ENCODE results near the gene IRS2. TPM values are rescaled to one million over a fixed set of nuclear protein-coding genes. Genes with fewer than 3 reads are reported as not detected.

The IRS2 gene
- total RNA-seq, 2 donors from 2014 or later, result 90.1 to 101 TPM

- peak overlapping the region; percentile 82 for H3K27ac Mint-ChIP-seq
- peak overlapping the region; percentile 43 for H3K4me3 Mint-ChIP-seq
- no peak for DNase-seq
Measured at GRCh38 chr13:109782066-109782822, 4.1 kb downstream of the IRS2 start.

GRCh38 chr13:109781384-109782065 lies 4.9 kb downstream of the IRS2 start:
- H3K9me3 ChIP-seq (ENCODE audit: control insufficient read depth, low read length, poor library complexity, severe bottlenecking), result no peaks in the 10 kb centered on the region
- Mint-ChIP-seq H3K27me3 (no peaks in the 10 kb centered on the region), H3K4me1 (peaks cover 43% of the 10 kb centered on the region), H3K27ac (peak overlapping the region; percentile 82), H3K36me3 (ENCODE audit: low read depth) (no peaks in the 10 kb centered on the region), H3K4me3 (peak overlapping the region; percentile 85)
- DNase-seq, result no peak
- ATAC-seq, result no peak

More at GRCh38 chr13:109782066-109782822, 4.1 kb downstream of the IRS2 start:
- H3K9me3 ChIP-seq (ENCODE audit: control insufficient read depth, low read length, poor library complexity, severe bottlenecking), result no peaks in the 10 kb centered on the region
- ATAC-seq, result no peak
- Mint-ChIP-seq H3K4me1 (peaks cover 40% of the 10 kb centered on the region), H3K27me3 (no peaks in the 10 kb centered on the region), H3K36me3 (ENCODE audit: low read depth) (no peaks in the 10 kb centered on the region)

GRCh38 chr13:109780845-109781383 lies 5.5 kb downstream of the IRS2 start:
- Mint-ChIP-seq H3K36me3 (ENCODE audit: low read depth) (no peaks in the 10 kb centered on the region), H3K4me1 (peaks cover 45% of the 10 kb centered on the region), H3K27ac (peak overlapping the region; percentile 82), H3K4me3 (peak overlapping the region; percentile 85), H3K27me3 (no peaks in the 10 kb centered on the region)
- ATAC-seq, result no peak
- no peak for DNase-seq
- H3K9me3 ChIP-seq (ENCODE audit: control insufficient read depth, low read length, poor library complexity, severe bottlenecking), result no peaks in the 10 kb centered on the region

GRCh38 chr13:109779876-109780510 lies 6.4 kb downstream of the IRS2 start:
- H3K4me1 Mint-ChIP-seq, result peaks cover 45% of the 10 kb centered on the region
- H3K4me3 Mint-ChIP-seq, result peak overlapping the region; percentile 85
- no peaks in the 10 kb centered on the region for H3K27me3 Mint-ChIP-seq
- no peaks in the 10 kb centered on the region for H3K36me3 Mint-ChIP-seq (ENCODE audit: low read depth)
- no peak for DNase-seq
- H3K27ac Mint-ChIP-seq, result peak overlapping the region; percentile 88
- H3K9me3 ChIP-seq (ENCODE audit: control insufficient read depth, low read length, poor library complexity, severe bottlenecking), result no peaks in the 10 kb centered on the region
- no peak for ATAC-seq

GRCh38 chr13:109779074-109779473 lies 7.3 kb downstream of the IRS2 start:
- H3K4me3 Mint-ChIP-seq, result peak overlapping the region; percentile 85
- peaks cover 45% of the 10 kb centered on the region for H3K4me1 Mint-ChIP-seq
- peak overlapping the region; percentile 88 for H3K27ac Mint-ChIP-seq
- H3K9me3 ChIP-seq (ENCODE audit: control insufficient read depth, low read length, poor library complexity, severe bottlenecking), result no peaks in the 10 kb centered on the region
- DNase-seq (peak; percentile 29 to 57 (median 29)), ATAC-seq (peak; percentile 83)
- no peaks in the 10 kb centered on the region for H3K36me3 Mint-ChIP-seq (ENCODE audit: low read depth)
- no peaks in the 10 kb centered on the region for H3K27me3 Mint-ChIP-seq

DNA sequence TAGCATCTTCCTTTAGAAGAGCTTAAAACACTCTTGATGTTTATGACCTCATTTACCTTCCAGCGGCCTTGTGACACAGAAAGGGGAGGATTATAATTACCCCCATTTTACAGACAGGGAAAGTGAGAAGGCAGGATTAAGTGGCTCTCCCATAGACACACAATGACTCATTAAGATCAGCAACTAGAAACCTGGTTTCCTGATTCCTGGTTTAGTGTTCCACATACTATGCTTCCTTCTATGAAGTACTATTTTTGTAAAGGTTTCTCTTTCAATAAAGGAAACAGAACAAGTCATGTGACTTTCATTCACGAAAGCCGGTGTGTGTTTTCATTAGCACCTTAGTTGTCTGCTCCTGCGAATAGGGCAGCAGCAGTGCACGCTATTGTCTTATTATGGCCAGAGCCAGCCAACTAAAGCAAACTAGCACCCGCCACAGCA lies 8.3 kb downstream of the IRS2 start:
- Mint-ChIP-seq H3K36me3 (ENCODE audit: low read depth) (no peaks in the 10 kb centered on the region), H3K4me3 (peak overlapping the region; percentile 85), H3K4me1 (peaks cover 49% of the 10 kb centered on the region), H3K27me3 (no peaks in the 10 kb centered on the region), H3K27ac (peak overlapping the region; percentile 88)
- DNase-seq (no peak), ATAC-seq (peak; percentile 5)
- H3K9me3 ChIP-seq (ENCODE audit: control insufficient read depth, low read length, poor library complexity, severe bottlenecking), result no peaks in the 10 kb centered on the region

- Mint-ChIP-seq H3K4me3 (peak overlapping the region; percentile 7), H3K36me3 (ENCODE audit: low read depth) (no peaks in the 10 kb centered on the region), H3K4me1 (peaks cover 47% of the 10 kb centered on the region), H3K27me3 (no peaks in the 10 kb centered on the region), H3K27ac (peak overlapping the region; percentile 9)
- no peak for DNase-seq
- no peak for ATAC-seq
- H3K9me3 ChIP-seq (ENCODE audit: control insufficient read depth, low read length, poor library complexity, severe bottlenecking), result no peaks in the 10 kb centered on the region
Measured at GRCh38 chr13:109776575-109776974, 9.8 kb downstream of the IRS2 start.

DNA sequence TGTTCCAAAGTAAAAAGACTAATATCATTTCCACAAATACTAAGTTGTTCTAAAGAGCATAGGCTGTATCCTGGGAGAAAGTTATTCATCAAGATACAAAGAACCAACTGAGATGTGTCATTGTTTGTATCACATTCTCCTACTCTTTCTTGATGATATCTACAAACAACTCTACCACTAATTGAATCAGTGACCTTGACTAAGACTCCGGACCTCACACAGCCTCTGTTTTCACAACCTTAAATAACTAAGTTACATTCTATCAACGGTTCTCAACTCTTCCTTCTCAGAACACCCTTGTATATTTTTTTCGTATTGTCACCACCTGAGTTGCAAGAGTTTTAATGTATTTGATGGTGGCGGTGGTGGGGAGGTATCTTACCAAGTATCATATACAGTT lies 12.6 kb downstream of the IRS2 start:
- Mint-ChIP-seq H3K4me1 (peaks cover 36% of the 10 kb centered on the region), H3K4me3 (no peak overlapping the region)

DNA sequence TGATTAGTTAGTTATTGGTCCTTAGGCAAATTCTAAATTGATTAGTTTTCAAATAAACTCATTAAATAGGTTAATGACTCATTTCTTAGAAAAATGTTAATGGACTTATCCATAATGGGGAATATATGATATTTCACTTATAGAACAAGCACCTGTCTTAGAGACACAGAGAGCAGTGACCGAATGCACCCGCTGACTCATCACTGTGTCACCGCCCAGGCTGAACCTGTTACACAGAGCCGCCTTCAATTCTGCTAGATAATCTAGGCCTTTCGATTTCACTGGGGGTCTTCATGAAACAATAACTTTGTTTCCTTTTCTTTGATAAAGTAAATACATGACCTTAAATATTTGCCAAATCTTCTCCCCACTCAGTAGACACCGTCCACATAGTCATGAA lies 13.1 kb downstream of the IRS2 start:
- H3K36me3 Mint-ChIP-seq (ENCODE audit: low read depth), result peaks cover 2% of the 10 kb centered on the region
- no peaks in the 10 kb centered on the region for H3K9me3 ChIP-seq (ENCODE audit: control insufficient read depth, low read length, poor library complexity, severe bottlenecking)
- ATAC-seq (no peak), DNase-seq (no peak)
- H3K27me3 Mint-ChIP-seq, result no peaks in the 10 kb centered on the region
- H3K4me3 Mint-ChIP-seq, result no peak overlapping the region
- peak overlapping the region; percentile 8 for H3K27ac Mint-ChIP-seq
- H3K4me1 Mint-ChIP-seq, result peaks cover 32% of the 10 kb centered on the region

More for the DNA sequence above, 12.6 kb downstream of the IRS2 start:
- DNase-seq (no peak), ATAC-seq (no peak)
- Mint-ChIP-seq H3K36me3 (ENCODE audit: low read depth) (peaks cover 2% of the 10 kb centered on the region), H3K27me3 (no peaks in the 10 kb centered on the region), H3K27ac (peak overlapping the region; percentile 8)
- H3K9me3 ChIP-seq (ENCODE audit: control insufficient read depth, low read length, poor library complexity, severe bottlenecking), result no peaks in the 10 kb centered on the region

GRCh38 chr13:109771926-109772325 lies 14.5 kb downstream of the IRS2 start:
- Mint-ChIP-seq H3K27me3 (no peaks in the 10 kb centered on the region), H3K4me1 (peaks cover 26% of the 10 kb centered on the region), H3K27ac (peak overlapping the region; percentile 75), H3K36me3 (ENCODE audit: low read depth) (peaks cover 2% of the 10 kb centered on the region), H3K4me3 (no peak overlapping the region)
- H3K9me3 ChIP-seq (ENCODE audit: control insufficient read depth, low read length, poor library complexity, severe bottlenecking), result no peaks in the 10 kb centered on the region
- DNase-seq (no peak), ATAC-seq (no peak)

- Mint-ChIP-seq H3K4me1 (peaks cover 25% of the 10 kb centered on the region), H3K27me3 (no peaks in the 10 kb centered on the region), H3K4me3 (peak overlapping the region; percentile 57), H3K27ac (no peak overlapping the region), H3K36me3 (ENCODE audit: low read depth) (peaks cover 4% of the 10 kb centered on the region)
- no peaks in the 10 kb centered on the region for H3K9me3 ChIP-seq (ENCODE audit: control insufficient read depth, low read length, poor library complexity, severe bottlenecking)
- DNase-seq, result no peak
- ATAC-seq, result no peak
Measured at GRCh38 chr13:109770436-109770835, 15.9 kb downstream of the IRS2 start.

DNA sequence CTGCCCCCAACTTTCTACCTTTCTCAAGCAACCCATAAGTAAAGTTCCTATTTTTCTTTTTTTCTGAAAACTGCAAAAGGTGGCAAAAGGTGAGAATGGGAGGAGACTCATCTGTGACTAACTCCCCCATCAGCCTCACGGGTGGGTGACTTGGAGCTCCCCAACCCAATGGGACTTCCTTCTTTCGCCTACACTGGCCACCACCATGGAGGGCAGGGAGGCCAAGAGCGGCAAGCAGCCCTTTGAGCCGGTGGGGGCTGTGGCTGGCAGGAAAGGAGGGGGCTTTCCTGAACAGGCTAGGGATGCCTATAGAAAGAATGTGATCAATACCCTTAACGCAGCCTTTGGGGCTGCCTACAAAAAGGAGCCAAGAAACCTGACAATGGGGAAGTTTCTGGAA lies 16.5 kb downstream of the IRS2 start:
- no peaks in the 10 kb centered on the region for H3K9me3 ChIP-seq (ENCODE audit: control insufficient read depth, low read length, poor library complexity, severe bottlenecking)
- Mint-ChIP-seq H3K27ac (peak overlapping the region; percentile 39), H3K4me1 (peaks cover 28% of the 10 kb centered on the region), H3K4me3 (peak overlapping the region; percentile 57), H3K36me3 (ENCODE audit: low read depth) (peaks cover 4% of the 10 kb centered on the region), H3K27me3 (no peaks in the 10 kb centered on the region)
- ATAC-seq (no peak), DNase-seq (no peak)

DNA sequence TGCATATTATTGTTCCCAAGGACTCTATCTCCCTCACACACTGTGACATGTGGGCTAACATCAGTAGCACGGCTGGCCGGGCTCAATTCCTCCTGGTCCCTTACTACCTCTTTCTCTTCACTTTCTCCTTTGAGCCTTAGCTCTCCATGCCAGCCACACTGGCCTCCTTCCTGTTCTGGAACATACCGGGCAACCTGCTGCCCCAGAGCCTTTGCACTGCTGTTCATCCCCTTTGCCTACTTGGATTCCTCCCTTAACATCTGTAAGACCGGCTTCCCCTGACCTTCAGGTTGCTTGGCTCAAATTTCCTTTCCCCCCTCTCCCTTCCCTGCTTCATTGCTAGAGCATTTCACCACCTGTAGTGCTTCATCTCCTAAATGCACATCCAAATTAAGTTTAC lies 17.1 kb downstream of the IRS2 start:
- peak overlapping the region; percentile 39 for H3K27ac Mint-ChIP-seq
- no peak for DNase-seq
- H3K27me3 Mint-ChIP-seq, result no peaks in the 10 kb centered on the region
- no peak for ATAC-seq
- no peaks in the 10 kb centered on the region for H3K9me3 ChIP-seq (ENCODE audit: control insufficient read depth, low read length, poor library complexity, severe bottlenecking)
- peak overlapping the region; percentile 52 for H3K4me3 Mint-ChIP-seq
- H3K36me3 Mint-ChIP-seq (ENCODE audit: low read depth), result peaks cover 4% of the 10 kb centered on the region
- H3K4me1 Mint-ChIP-seq, result peaks cover 33% of the 10 kb centered on the region
